GM18870 (cell line): Measurements from ENCODE around the gene PREX1.

ENCODE experiments used
- ATAC-seq: cut with Tn5 transposase; IDR thresholded peaks from one replicate; pipeline ENCODE4 v1.9.1; 2021; ENCODE audit warnings: moderate library complexity; ENCODE audit not compliant: unreplicated experiment

The PREX1 gene

DNA sequence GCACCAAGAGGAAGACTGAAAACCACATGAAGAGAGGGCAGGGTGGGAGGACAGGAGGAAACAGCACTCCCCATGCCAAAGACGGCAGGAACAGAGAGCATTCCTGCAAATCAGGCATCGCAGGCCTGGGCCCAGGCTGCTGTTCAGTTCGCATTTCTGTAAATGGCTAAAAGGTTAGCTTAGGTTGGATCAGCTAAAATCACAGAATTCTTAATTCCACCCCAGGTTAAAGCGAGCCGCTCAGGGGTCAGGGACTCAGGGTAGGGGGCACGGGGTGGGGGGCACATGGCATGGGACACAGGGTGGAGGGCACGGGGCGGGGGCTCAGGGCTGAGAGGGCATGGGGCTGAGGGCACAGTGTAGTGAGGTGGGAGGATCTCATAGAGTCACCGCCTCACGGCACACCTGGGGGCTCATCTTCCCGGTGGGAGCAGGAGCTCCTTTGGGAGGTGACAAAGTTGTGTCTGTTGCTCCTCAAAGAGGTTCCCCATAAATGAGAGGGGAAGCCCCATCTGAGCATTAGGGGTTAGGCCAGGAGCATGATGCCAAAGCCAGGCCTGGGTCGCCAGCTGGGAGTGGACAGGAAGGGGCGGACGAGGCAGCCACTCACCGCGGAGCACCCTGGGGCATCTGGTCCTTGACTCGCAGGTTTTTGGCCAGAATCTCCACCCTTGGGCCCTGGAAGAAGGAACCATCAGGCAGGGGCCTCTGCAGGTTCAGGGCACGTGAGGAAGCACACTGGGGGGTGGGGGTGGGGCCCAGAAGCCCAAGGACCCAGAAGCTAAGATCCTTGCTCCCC is 200.7 kb downstream of the PREX1 start:
- ATAC-seq = no peak

DNA sequence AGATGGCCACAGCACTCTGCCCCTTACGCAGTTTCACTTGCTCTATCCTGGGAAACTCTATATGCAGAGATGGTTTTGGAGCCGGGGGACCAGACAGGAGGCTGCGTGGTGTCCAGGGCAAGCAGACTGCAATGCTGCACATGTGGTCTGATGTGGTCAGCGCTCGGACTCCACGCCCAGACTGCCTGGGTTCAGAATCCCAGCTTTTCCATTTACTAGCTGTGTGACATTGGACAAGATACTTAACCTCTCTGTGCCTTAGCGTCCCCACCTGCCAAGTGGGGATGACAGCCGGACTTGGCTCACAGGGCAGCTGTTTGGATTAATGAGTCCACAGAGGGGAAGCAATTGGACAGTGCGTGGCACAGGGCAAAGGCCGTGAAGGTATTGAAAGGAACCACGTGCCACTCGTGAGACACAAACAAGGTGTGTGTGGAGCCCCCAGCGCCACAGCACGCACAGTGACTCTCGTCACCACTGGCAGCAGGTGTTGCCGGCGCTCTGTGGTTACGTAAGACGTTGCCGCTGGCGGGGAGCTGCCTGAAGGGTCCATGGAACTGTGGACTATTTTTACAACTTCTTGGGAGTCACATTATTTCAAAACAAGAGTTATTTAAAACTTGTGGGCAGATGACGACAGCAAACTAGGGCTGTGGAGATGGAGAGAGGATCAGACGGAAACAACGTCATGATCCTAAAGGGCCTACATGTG is 201.4 kb downstream of the PREX1 start:
- ATAC-seq = no peak

DNA sequence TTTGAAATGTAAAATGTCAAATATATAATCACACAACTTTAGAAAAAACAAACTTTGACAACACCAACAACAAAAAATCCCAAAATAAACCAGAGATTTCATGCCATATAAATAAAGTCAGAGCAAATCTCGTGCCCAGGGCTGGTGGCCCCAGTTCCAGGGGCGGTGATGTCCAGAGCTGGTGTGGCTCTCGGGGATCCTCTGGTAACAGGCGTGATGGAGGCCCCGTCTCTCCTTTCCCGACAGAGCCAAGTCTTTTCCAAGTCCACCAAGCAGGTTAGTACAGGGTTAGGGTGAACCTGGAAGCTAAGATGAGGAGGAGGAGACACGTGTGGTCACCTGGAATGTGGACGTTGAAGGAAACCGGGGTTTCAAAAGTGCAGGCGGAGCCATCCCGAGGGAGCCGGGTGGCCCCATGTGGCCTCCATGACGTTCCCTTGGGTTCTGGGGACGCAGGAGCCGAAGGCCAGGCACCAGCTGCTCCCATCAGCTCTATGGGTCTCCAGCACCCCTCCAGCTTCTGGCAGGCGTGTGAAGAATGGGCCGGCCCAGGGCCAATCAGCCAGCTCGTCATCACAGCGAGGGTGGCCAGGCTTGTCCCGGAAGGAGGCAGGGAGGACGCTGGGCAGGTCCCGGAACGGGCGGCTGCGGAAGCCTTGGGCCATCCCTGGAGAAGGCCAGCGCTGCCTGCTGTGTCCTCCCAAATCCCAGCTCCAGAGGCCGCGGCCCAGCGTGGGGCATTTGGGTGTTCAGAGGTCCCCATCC is 202.5 kb downstream of the PREX1 start:
- no peak for ATAC-seq

DNA sequence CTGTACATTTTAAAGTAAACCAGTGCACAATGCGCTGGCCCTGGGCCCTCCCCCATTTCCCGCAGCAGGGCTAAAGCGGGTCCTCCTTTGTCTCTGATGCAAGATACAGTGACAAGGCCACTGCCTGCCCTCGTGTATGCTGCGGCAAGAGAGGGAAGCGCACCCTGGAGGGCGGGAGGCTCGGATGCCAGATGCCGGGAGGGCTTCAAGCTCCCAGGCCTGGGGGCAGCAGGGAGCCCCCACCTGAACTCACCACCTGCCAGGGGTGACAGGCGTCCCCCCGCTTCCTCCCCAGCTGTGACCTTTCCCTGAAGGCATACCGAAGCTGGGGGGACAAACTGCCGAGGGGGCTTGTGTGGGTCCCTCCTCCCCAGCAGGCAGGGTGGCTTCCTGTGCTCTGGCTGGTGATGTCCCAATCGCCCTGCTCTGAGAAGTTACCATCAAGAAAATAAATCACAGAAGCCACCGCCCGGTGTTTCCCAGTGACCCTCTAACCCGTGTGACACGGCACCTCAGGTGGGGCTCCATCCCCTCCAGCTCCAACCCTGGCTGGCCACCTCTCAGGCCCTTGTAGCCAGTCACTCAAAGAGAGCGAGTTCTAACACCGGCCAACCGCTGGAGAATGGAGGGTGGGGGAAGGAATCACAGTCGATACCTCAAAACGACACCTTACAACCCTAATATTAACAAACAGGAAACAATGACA is 203.3 kb downstream of the PREX1 start:
- no peak for ATAC-seq

DNA sequence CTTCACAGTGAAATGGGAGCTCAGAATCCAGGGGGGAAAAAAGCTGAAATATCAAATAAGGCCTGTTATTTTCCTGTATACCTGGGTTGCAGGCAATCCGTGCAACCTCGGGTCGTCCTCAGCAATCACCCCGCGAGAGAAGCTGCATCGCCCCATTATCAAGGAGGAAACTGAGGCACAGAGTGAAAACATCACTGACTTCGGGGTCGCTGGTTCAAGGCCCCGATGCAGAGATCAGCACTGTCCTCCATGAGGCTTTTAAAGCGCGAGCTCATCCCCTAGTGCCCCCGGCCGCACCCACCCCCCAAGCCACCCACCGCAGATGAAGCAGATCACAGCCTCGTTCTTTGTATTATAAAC is 203.9 kb downstream of the PREX1 start:
- no peak for ATAC-seq

DNA sequence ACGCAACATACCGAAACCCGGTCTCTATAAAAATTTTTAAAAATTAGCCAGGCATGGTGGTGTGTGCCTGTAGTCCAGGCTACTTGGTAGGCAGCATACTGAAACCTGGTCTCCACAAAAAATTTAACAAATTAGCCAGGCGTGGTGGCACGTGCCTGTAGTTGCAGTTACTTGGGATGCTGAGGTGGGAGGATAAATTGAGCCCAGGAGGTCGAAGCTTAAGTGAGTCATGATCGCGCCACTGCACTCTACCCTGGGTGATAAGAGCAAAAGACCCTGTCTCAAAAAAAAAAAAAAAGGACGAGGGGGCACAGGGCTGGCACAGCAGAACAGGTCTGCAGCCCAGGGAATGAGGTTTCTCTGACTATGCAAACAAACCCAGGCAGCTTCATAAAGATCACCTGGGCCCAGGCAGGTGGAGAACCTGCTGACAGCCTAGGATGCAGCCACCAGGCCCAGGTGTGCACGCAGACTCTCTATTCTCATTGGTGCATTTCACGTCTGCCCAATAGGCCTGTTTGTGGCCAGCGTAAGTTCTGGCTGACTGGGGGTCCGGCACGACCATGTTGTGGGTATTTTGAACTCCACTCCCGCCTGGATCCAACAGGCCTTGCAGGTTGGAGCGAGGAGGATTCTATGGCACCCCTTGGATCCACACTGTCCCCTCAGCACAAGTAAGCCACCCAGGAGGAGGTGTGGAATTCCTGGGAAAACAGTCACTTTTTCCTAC is 204.5 kb downstream of the PREX1 start:
- no peak for ATAC-seq

DNA sequence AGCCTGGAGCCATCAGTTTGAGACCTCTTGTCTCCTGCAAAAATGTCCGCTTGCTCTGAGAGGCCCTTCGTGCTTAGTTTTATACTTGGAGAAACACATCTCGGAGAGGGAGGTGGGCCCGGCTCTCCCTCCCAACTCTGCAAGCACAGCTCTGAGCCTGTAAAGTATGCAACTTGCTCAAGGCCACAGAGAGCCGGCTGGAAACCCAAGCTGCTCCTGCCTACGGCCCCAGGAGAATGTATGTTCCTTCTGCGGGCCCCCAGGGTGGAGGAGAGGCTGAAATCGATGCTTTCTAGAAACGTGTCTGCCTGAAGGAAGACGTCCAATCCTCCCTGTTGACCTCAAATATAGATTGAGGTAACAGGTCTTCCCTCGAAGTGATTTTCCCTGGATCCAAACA is 205.4 kb downstream of the PREX1 start:
- ATAC-seq = no peak

DNA sequence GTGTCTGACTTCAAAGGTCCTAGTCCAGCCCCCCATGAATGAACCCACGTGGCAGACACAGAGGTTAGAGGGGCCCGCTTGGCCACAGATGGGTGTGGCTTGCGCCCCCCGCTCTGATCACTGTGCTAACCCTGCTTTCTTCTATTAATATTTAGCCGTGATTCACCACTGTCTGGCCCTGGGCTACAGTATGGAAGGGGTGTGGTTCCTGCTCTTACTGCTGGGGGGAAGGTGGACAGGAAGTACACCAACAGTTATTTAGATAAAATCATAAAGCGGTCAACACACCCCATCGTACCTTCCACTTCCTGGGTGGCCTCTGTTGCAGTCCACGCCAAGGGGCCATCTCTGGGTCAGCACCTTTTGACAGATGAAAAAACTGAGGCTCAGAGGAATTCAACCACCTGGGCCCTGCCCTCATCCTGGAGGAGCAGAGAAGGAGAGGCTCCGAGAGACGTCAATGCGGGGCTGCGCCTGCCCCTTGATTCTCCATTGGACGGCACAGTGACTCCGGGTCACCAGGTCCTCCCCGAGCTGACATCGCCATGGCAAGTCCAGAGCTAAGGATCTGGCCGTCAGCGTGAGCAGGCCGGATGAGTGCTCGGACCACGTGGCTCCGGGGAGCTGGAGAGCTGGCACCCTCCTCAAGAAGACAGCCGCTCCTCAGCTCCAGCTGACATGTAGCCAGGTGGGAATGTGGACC is 206.3 kb downstream of the PREX1 start:
- no peak for ATAC-seq

DNA sequence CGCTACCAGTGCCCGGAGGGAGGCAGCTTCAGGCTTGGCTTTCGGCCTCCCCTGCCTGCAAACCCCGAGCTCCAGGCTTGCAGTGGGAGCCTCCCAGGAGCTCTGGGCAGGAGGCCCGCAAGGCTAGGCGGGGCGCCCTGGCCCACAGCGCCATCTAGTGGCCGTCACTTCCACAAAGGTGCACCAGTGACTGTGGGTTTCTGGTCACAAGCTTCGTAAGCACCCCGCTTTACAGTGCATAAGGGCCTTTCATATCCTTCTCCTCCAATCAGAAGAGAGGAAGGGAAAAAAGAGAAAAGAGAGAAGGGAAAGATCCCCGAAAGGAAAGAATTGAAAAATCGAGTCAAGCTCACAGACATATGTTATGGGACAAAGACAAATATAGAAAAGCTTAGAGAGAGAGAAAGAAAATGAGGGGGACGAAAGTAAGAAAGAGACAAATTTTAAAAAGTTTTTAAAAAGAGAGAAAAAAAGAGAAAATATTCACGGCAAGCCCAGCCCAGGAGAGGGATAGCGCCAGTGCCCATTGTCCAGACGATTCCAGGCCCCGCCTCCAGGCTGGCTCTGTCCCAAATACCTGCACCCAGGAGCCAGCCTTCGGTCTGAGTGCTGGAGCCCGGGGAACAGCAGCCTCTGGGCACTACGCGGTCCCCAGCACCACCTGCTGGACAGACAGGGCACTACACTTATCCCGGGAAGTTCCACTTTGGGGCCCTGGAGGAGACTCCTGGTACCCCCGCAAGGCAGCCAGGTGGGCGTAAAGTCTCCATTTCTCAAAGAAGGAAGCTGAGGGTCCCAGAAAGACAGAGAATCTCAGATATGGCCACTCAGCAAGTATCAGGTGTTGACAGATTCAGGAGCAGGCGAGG is 207.1 kb downstream of the PREX1 start:
- ATAC-seq = no peak

DNA sequence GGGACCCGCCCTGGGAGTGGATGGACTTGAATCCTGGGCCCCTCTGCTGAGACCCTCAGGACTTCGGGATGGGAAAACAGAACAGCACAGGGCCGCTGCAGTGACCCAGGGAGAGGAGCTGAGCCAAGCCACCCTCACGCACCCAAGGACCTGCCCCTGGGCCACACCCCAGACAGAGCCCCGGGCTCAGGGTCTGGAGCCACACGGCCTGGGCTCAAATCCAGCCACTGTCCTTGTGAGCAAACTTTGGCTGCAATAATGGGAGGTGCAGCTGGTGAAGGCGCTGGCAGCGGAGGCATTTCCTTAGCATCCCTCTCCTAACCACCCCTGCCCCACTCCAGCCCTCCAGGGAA is 207.7 kb downstream of the PREX1 start:
- no peak for ATAC-seq

DNA sequence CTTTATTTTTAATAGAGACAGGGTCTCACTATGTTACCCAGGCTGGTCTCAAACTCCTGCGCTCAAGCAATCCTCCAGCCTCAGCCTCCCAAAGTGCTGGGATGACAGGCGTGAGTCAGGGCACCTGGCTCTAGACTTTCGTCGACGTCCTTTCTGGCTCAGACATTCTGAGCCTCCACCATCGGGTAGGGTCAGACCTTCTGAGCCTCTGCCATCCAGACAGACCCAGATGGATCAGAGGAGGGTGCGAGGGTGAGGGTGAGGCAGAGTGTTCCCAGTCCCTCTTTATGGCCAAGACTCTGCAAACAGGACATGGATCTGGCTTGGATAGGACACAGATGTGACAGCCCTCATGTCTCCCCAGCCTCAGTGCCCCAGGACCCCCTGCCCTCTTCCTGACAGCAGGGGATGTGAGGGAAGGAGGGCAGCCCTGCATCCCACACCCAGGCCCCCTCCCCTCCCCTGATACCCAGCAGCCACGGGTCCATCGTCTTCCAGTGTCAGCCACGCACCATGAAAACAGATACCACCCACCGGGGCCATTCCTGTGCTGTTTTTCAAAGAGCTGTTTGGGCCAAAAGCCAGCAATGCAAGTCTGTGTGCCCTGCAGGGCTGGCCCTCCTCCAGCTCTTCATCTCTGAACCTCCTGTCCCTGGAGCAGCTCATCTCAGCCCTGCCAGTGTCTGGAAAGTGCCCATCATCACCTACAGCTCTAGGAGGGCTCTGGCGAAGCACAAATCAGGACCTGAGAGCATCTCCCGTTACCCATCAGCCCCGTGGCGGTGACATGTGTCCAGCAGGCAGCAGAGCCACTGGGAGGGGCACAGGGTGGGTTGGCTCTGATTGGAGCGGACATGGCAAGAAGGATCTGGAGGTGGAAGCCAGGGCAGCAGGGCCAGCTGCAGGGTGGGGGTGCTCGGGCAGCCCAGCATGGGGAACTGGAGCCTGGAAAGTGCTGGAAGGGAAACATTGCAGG is 208.4 kb downstream of the PREX1 start:
- no peak for ATAC-seq

DNA sequence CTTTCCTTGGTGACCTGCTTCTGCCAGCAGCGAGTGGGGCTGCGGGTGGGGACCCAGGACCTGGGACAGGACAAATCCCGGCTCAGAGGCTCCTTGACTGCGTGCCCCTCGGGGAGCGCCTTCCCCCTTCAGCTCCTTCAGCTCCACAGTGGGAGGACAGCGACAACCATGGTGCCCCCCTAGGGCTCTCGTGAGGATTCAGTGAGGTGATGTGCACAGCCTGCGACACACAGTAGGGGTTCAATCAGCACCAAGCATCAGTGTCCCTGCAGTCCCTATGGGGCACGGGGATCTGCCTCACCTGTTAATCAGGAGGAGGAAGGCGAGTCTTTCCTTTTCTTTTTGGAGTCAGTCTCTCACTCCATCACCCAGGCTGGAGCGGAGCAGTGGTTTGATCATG is 209.2 kb downstream of the PREX1 start:
- no peak for ATAC-seq

DNA sequence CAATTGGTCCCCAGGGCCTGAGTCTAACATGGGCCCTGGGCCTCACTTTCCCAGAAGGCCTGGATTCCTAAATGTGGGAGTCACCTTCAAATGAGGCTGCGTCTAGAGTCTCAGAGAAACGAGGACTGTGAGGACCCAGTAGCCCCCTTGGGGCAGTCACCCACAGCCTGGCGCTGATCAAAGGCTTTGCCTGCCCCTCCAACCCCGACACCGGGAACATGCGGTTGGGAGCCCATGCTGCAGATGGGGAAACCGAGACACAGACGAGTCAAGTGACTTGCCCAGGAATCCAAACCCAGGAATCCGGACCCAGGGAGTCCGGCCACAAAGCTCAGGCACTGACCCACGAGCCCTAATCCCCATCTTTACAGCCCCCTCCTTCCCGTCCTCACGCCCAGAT is 209.7 kb downstream of the PREX1 start:
- ATAC-seq = no peak

DNA sequence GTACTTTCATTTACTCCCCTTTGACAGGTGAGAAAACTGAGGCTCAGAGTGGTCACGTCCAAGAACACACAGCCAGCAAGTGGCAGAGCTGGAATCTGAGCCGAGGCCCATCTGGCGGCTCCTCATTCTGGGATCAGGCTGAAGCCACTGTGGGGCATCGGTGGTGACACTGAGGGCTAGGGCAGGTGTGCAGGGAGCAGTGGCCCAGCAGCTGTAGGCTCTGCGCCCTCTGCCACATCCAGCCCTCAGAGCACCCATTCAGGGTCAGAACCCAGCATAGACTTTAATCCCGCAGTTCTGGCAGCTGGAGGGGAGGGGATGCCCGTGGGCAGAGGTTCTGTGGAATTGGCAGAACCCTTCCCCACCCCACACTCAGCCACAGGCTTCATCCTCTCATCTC is 210.3 kb downstream of the PREX1 start:
- no peak for ATAC-seq

DNA sequence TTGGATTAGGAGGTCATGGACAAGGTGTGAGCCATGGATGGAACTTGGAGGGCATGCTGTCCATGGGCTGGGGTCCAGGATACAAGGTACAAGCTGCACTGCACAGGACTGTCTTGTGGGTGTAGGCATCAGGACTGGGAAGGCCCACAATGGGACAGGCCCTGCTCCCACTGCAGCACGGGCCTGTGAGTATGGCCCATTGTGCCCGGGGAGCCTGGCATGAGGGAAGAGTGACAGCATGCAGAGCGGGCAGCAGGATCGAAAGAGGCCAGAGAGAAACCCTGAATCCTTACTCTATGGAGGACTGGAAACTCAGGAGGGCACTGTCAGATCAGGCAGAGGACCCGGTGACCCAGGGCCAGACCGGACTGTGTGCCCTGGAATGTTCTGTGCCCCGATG is 211.3 kb downstream of the PREX1 start:
- ATAC-seq = no peak

DNA sequence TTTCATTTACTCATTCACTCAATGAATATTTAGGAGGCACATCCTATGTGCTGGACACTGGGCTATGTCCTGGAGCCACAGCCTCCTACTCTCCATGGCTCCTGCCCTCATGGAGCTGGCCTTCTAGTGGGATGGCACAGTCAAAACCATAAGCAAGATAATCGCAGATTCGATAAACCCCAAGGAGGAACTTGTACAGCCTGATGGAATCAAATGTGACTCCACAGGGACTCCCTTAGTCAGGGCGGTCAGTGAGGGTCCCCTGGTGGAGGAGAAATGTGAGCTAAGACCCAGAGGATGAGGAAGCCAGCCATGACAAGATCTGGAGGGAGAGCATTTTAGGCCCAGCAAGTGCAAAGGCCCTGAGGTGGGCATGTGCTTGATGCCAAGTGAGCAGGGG is 211.9 kb downstream of the PREX1 start:
- no peak for ATAC-seq

DNA sequence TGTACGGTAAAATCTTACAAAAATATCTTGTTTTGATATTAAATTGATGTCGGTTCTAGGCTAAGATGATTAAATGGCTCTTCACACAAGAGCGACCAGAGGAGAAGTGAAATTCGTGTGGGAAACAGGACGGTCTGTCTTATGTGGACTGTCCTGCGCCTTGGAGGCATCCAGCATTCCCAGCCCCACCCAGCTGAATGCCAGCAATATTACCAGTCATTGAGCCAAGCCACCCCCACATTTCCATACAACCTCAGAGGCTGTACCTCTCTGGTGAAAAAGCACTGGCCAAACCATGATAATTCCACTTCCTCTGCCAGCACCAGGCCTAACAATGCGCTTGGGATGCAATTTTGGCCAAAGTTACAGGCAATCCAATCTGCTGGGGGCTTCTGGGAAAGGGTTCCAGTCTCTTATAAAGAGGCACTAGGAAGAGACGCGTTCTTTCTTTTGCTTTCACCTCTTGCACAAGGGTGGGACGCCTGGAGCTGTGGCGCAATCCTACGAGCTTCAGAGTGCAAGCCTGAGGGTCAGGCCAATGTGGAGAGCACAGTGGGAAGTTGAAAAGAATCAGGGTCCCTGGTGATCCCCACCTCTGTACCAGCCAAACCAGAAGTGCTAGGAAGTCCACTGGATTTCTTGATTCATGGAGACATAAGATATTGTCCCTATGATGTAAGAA is 213.1 kb downstream of the PREX1 start:
- ATAC-seq = no peak
